8988T (cell line): ENCODE measurements around the gene GNLY.

Experiments used
- DNase-seq: peaks from one replicate; pipeline ENCODE4 v3.0.0; 2011

The GNLY gene

GRCh38 chr2:85690932-85691331 is 3.2 kb upstream of the GNLY start:
- DNase-seq: no peak

GRCh38 chr2:85692039-85692645 is 2.0 kb upstream of the GNLY start:
- DNase-seq: no peak

GRCh38 chr2:85695121-85695520 is 963 bp downstream of the GNLY start:
- DNase-seq: no peak

- no peak for DNase-seq
These were observed 1.8 kb downstream of the GNLY start for GRCh38 chr2:85695691-85696668.

GRCh38 chr2:85697096-85697495 is 2.9 kb downstream of the GNLY start:
- DNase-seq: no peak

GRCh38 chr2:85697716-85698115 is 3.6 kb downstream of the GNLY start:
- no peak for DNase-seq

GRCh38 chr2:85698184-85698879 is 4.2 kb downstream of the GNLY start:
- no peak for DNase-seq

GRCh38 chr2:85698880-85699254 is 4.7 kb downstream of the GNLY start:
- no peak for DNase-seq

GRCh38 chr2:85699325-85699724 is 5.2 kb downstream of the GNLY start:
- no peak for DNase-seq

GRCh38 chr2:85702172-85702571 is 8.0 kb downstream of the GNLY start:
- DNase-seq: no peak

- DNase-seq: no peak
These were observed 8.6 kb downstream of the GNLY start for GRCh38 chr2:85702800-85703199.

- no peak for DNase-seq
These were observed 9.2 kb downstream of the GNLY start for GRCh38 chr2:85703329-85703728.

- DNase-seq: no peak
These were observed 9.9 kb downstream of the GNLY start for GRCh38 chr2:85704038-85704437.

- DNase-seq: no peak
These were observed 10.9 kb downstream of the GNLY start for GRCh38 chr2:85704800-85705679.

GRCh38 chr2:85705680-85706039 is 11.5 kb downstream of the GNLY start:
- no peak for DNase-seq

GRCh38 chr2:85706063-85706462 is 11.9 kb downstream of the GNLY start:
- no peak for DNase-seq

GRCh38 chr2:85706599-85707296 is 12.6 kb downstream of the GNLY start:
- DNase-seq: no peak

GRCh38 chr2:85707304-85707703 is 13.1 kb downstream of the GNLY start:
- DNase-seq: peak; percentile 50

GRCh38 chr2:85708641-85709040 is 14.5 kb downstream of the GNLY start:
- no peak for DNase-seq

- no peak for DNase-seq
These were observed 15.2 kb downstream of the GNLY start for GRCh38 chr2:85709401-85709811.

- no peak for DNase-seq
These were observed 16.8 kb downstream of the GNLY start for GRCh38 chr2:85710687-85711577.
